GM13977 (cell line): Measurements from ENCODE around the gene SLC44A4.

Experiments used
- DNase-seq: peaks from one replicate; pipeline ENCODE4 v3.0.0; 2012; ENCODE audit warnings: low spot score
- in situ Hi-C: fragments of 300-500 bp; cut with MboI; formaldehyde crosslinking; loops from one replicate; pipeline ENCODE4 v1.12.0; 2022; ENCODE audit warnings: low sequenced_read_pairs, low pct_unique_long_range_greater_than_20kb, mixed read lengths, inconsistent platforms; ENCODE audit not compliant: unreplicated experiment
- TF ChIP-seq, protein P1 (sequence below): IDR thresholded peaks from 2 replicates; pipeline ENCODE4 v1.5.1; 2012; ENCODE audit warnings: mild to moderate bottlenecking, control low read depth; ENCODE audit not compliant: insufficient read depth; ENCODE audit errors: extremely low read depth, missing control alignments

Gene SLC44A4

DNA sequence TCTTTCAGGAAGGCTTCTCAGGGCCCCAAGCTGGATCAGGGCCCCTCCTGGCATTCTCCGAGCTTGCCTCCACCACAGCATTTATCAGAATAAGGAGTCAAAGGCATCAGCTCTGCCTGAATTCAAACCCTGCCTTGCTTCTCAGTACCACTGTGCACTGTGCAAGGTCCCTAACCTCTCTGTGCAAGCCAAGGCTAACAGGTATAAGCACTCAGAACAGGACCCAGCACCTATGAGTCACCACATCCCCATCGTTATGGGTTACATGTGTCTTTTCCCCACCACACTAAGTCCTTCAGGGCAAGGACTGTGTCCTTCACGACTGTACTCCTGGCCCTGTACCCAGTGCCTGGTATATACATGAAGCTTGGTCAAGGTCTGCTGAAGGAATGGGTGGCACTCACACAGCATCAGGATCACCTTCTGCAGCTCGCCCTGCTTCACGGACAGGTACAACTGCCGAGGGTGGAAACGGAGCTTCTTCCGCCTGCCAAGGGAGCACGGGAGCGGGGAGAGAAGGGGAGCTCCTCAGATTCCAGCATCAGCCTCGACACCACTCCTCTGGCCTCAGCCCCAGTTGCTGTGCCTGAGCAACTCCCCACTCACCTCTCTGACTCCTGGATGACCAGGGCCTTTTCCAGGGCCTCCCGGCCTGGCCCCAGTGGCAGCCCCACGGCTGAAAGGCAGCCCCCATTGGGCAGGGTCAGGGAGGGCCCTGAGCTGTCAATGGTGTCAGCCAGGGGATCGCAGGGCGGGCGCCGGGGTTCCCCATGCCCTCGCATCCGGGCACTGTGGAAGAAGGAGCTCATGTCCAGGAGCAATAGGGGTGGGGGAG lies 8.6 kb upstream of the SLC44A4 start:
- TF ChIP-seq, protein P1, sequence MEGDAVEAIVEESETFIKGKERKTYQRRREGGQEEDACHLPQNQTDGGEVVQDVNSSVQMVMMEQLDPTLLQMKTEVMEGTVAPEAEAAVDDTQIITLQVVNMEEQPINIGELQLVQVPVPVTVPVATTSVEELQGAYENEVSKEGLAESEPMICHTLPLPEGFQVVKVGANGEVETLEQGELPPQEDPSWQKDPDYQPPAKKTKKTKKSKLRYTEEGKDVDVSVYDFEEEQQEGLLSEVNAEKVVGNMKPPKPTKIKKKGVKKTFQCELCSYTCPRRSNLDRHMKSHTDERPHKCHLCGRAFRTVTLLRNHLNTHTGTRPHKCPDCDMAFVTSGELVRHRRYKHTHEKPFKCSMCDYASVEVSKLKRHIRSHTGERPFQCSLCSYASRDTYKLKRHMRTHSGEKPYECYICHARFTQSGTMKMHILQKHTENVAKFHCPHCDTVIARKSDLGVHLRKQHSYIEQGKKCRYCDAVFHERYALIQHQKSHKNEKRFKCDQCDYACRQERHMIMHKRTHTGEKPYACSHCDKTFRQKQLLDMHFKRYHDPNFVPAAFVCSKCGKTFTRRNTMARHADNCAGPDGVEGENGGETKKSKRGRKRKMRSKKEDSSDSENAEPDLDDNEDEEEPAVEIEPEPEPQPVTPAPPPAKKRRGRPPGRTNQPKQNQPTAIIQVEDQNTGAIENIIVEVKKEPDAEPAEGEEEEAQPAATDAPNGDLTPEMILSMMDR, result no peak
- no peak for DNase-seq
- in situ Hi-C loops, result no loop called here

DNA sequence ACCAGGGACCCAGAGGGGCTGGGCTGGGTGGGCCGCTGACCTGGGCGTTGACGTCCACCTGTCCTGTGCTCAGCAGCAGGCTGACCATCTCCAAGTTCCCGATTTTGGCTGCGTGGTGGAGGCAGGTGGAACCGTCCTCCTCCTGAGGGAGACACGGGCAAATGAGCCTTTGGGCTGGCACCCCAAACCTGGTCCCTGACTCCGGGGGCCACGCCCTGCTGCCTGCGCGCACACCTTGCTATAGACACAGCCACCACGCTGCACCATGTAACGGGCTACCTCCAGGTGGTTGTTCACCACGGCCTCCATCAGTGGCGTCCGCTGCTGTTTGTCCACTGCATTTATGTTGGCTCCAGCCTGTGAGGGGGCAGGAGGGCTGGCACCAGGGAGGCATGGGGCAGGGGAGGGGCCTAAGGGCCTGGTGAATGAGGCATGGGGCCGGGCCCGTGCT lies 7.8 kb upstream of the SLC44A4 start:
- in situ Hi-C loops, result no loop called here
- TF ChIP-seq, protein P1, result no peak
- DNase-seq, result no peak

DNA sequence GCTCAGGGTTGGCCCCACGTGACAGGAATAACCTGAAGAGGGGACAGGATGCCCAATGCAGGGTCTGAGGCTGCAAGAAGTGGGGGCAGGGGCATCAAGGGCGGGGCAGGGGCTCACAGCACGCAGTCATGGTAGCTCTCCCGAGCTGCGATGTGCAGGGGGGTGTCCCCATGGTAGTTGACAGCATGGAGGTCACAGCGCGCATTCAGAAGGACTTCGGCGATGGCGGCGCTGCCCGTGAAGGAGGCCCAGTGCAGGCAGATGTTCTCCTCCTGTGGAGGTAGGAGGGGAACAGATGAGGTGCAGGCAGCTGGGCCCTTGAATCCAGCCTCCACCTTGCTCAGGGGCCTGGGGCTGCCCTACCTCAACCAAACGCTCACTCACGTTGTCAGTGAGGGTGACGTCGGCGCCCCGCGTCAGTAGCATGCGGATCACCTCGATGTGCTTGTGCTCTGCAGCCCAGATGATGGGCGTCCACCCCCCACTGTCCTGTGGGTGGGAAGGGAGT lies 5.8 kb upstream of the SLC44A4 start:
- in situ Hi-C loops, result no loop called here
- TF ChIP-seq, protein P1, result no peak
- no peak for DNase-seq

DNA sequence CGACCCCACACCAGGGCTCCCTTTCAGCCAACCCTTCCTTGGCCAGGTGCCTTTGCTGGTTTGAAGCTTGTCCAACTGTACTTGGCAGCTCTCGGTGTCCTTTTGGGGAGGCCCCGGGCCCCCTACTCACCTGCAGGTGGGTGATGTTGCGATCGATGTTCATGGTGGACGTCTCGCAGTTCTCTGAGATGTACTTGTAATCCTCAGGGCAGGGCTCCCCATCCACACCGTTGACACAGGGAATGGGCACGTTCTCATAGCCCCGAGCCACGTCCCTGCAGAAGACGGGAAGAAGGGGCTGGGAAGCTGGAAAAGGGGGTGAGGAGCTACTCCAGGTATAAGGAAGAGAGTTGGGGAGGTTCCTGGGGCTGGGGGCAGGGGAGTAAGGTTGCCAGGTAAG lies 4.9 kb upstream of the SLC44A4 start:
- in situ Hi-C loops, result no loop called here
- TF ChIP-seq, protein P1, result no peak
- no peak for DNase-seq

DNA sequence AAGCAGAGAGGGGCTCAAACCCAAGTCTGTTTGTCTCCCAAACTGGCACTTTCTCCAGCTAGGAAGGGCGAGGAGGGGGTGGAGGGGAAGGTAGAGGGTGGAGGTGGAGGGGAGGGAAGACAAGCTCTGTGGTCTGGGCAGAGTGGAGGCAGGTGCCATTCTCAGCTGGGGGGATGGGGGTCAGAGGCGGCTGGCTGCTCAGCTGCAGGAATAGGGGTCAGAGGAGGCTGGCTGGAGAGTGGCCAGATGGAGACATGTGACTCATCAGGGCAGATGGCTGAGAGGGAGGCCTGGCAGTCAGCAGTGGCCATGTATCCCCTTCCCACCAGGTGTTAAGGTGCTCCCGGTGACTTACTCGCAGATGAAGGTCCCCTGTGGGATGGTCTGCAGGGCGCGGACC lies 3.5 kb upstream of the SLC44A4 start:
- TF ChIP-seq, protein P1, result no peak
- no peak for DNase-seq
- in situ Hi-C loops, result no loop called here

DNA sequence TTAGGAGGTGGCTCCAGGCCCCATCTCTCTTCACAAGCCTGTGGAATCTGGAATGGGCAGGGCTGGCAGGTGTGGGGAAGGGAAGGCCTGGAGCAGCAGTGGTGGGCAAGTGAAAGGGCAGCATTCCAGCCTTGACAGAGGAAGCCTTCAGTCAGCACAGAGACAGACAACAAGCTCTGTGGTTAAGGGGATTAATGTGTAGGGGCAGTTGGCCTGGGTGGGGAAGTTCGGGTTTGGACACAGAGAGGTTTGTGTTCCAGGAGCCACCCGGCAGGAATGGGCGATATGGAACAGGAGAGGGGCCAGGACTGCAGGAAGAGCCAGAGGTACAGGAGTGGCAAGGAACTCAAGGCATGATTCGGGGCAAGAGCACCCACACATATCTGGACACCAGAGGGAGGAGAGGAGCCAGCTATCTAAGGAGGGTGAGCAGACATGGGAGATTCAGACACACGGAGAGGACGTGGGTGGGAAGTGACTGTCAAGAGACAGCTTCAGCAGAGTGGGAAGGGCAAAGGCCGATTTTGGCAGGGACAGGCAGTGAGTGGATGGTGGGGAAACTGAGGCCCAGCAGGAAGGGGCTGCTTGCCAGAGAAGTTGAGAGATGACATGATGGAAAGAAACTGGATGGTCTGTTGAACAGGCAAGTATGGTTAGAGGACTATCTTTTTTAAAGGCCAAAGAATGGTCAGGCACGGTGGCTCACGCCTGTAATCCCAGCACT lies 2.5 kb upstream of the SLC44A4 start:
- in situ Hi-C loops, result no loop called here
- TF ChIP-seq, protein P1, result no peak
- DNase-seq, result no peak
